HG02588 (cell line): ENCODE data around the gene ZFP36L1.
A peak's percentile ranks its signal among the peaks of the same experiment; 100 is the strongest.

Source experiments
- ATAC-seq: cut with Tn5 transposase; IDR thresholded peaks from one replicate; pipeline ENCODE4 v1.9.1; 2021; ENCODE audit warnings: mild to moderate bottlenecking, moderate library complexity; ENCODE audit not compliant: unreplicated experiment

The ZFP36L1 gene

DNA sequence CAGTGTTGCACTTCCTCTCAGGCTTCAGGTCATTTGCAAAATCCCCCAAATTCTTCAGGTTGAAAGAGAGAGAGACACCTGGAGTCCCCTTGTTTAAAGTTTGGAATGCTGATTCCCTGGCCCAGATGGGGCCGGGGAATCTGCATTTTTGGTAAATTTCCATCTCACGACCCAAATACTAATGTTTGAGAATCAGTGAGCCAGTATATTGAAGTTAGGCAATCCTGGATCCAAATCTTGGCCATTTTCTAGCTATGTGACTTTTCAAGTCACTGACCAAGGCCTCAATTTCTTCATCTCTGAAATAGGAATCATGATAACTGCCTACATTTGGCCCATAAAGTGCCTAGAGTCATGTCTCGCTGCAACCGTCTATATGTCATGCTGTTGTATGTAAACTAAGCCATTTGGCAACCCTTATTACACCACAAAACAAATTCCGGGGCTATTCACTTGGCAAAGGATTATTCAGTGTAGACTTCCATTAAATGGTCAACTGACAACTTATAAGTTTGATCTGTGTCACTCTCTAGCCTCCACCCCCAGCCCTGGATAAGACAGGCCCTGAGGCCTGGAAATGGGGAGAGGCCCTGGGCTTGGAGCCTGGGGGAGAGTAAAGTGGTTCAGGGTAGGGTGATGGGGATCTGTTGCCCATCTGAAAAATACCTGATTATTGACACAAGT, 3.7 kb upstream of the ZFP36L1 start:
- ATAC-seq = no peak

DNA sequence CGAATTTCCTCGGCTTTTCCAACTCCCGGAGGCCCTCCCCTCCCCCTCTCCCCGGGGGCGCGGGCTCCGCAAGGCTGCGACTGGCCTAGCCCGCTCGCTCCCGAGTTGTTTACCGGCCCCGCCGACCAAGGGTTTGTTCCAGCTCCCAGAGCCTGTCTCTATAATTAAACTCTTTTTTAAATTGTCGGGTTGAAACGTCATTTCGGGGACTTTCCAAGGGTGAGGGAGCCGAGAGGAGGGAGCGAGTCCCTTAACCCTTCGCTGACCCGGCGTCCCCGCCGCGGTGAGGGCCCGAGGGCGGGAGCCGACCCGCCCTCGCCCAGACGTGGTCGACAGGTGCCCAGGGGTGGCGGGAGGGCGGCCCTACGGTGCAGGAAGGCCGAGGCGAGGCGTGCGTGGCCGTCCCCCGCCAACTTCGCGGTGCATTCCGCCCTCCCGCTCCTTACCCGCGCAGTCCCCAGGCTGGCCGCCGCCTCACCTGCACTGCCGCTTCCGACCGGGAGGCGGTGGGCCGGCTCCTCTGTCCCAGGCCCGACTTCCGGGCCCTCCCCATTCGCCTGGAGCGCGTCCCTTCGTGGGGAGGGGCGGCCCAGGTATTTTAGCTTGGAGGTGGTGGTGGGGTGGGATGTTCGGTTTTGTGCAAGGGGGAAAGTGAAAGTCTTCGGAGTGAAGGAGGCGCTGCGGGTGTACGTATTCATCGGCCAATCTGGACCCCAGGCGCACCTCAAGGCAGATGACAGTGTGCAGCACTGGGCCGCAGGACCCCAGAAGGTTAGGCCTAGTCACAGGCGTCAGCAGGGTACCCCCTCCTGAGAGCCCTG, 2.9 kb upstream of the ZFP36L1 start:
- ATAC-seq = peak; percentile 33

DNA sequence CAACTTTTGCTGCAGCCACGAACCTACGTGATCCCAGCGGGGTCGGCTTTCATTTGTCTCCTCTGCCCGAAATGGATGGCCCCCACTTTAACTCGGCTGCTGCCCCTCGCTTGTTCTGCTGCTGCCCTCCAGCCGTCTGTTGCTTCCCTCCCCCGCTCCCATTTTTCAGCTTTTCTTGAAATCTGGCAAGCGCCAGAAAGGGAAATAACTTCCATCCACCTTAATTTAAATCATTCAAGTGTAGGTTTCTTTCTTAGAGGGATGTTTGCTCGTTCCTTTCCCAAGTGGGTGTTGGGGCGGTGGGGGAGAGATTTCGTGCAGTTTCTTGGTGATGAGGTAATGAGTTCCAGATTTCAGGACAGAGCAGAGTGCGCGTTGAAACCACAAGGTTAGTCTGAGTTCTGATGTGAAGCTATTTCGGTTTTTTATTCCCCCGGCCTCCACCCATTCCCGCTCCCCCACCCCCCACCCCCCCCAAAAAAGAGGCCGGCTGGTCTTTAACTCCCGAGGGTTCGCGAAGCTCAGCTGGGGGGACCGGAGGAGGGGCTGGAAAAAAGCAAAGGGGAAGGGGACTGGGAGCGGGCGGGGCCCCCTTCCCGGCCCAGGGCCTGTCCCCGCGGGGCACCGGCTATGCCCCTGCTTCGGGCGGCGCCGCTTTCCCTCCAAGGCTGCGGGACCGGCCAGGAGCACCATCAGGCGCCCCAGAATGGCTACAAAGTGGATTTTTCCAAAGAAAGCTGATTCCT, 2.2 kb upstream of the ZFP36L1 start:
- ATAC-seq = no peak

DNA sequence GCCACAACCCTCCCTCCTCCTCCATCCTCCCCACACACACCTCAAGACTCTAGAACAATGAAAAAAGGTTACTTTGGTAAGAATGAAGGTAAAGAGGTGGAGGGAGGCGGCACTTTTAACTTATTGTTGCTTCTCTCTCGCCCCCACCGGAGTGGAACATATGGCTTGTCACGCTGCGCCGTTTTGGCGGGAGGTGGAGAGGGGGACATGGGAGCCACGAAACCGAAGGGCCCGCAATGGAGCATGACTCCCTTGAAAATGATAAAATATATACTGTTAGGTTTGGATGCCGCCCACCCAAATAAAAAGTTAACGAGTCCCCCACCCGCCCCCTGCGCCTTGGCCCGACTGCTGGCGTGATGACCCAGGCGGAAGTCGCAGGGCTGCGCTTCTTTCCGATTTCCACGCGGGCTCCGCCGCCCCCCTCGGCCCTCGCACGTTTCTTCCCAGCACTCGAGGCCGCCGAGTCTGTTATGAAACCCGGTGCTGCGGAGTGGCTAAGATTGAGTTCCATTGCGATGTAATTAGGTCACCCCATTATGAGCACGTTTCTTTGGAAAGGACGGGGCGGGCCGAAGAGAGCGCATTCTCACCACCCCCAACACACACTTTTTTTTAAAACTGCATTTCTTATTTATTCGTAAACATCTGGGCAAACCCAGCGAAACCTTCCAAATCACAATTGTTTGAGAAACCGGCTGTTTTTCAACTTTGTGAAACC, 1.4 kb upstream of the ZFP36L1 start:
- no peak for ATAC-seq

DNA sequence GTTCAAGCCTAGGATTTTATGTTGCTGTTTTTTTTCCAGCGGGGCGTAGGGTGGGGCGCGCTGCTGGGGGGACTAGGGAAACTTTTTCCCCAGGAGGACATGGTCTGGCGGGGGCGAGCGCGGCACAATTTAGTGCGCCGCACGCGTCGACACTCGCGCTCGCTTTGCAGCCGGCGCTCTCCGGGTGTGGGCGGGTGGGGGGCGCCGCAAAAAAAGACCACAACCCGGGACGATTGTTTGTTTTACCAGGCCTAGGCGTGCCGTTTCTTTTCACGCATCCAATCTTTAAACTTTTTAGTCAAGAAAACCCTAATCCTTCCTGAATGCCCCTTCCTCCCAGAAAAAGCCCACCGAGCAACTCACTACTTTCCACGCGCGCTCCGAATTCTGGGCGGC, 865 bp upstream of the ZFP36L1 start:
- ATAC-seq = no peak

GRCh38 chr14:68792678-68792978, 239 bp downstream of the ZFP36L1 start:
- no peak for ATAC-seq

DNA sequence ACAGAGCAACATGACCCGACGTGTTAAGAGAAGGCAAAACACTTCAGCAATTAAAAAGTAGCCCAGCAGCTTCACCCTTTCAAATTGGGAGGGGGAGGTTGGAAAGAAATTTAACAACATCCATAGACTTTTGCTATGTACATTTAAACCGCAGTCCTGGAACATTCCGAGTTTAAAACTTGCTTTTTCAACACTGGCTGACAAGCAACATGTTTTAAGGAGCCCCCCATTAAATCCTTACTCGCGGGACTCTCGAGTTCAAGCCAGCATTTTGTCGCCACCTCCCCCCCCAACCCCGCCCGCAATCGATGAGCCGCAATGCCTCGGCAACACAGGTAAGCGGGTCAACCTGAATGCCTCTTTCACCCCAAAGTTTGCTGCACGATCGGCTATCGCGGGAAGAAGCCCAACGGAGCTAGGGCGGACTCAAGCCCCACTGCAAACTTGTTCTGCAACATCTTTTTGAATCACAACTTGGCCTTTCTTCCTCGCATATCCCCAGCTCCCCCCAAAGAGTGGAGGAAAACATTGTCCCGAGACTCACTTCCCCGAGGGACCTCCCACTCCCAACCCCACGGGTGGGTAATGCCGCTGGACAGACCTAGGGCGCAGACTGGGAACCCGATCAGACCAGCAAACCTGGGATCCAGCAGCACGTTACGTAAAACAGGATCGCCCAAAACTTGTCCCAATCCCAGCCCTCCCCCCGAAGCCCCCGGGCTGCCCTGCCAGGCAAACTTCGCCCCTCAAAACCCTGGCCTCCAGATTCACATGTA, 777 bp downstream of the ZFP36L1 start:
- no peak for ATAC-seq

DNA sequence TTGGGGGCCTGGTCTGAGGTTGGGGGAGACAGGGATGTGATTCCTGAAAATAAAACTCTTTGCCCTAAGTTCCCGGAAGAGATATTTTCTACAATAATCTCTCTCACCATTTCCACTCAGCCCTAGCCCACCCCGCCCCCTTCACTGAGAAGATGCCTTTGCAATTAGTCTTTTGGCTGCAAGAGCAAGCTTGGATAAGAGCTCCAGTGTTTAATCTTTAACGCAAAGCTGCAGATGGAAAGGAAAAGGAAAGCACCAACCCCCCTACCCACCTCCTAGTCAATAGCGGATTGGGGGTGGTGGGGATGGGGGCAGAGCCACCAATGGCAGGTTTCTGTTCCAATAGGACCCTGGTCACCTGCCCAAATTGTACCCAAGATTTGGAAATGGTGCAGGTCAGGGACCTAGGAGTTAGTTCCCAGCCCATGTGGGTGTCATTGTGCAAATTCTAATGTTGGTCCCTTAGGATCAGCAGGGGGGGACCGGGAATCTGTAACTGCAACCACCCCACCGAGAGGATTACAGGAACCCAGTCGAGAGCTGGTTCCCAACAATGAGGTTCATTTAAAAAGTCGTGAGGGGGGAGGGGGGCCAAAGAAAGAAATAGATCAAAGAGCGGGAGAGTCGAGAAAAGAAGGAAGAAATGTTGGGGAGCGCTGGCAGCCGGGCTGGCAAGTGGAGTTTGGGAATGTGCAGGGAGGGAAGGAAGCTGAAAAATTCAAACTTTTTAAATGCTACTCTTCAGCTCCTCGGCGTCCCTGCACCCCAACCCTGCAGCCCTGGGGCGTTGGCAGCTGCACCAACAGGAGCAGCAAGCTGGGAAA, 1.6 kb downstream of the ZFP36L1 start:
- ATAC-seq = no peak

- no peak for ATAC-seq
Observed at GRCh38 chr14:68790644-68791077, 2.2 kb downstream of the ZFP36L1 start.

DNA sequence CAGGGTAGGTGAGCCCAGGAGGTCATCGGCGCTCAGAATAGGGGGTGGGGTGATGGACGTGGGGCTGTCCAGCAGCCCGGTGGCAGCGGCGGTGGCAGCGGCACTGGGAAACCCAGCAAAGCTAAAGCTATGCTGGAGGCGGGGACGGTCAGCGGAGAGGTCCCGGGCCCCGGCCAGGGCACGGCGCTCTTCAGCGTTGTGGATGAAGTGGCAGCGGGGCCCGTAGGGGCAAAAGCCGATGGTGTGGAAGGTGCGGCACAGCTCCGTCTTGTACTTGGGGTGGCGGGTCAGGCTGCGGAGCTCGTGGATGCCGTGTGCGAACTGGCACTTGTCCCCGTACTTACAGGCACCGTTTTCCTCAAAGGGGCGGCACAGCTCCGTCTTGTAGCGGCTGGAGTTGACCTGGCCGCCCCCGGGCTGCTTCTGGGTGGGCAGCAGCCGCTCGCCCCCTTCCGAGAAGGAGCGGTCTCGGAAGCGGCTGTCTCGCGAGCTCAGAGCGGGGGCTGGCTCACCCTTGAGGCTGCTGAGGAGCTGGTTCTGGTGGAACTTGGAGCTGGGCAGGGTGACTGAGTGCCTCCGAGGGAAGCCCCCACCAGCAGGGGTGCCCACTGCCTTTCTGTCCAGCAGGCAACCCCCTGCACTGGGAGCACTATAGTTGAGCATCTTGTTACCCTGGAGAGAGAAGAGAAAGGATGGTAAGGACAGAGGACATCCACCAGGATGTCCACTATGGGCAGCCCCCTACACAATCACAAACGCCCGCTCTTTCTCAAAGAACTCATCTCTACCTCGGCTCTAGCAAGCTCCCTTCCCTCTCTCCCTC, 2.8 kb downstream of the ZFP36L1 start:
- ATAC-seq = no peak

DNA sequence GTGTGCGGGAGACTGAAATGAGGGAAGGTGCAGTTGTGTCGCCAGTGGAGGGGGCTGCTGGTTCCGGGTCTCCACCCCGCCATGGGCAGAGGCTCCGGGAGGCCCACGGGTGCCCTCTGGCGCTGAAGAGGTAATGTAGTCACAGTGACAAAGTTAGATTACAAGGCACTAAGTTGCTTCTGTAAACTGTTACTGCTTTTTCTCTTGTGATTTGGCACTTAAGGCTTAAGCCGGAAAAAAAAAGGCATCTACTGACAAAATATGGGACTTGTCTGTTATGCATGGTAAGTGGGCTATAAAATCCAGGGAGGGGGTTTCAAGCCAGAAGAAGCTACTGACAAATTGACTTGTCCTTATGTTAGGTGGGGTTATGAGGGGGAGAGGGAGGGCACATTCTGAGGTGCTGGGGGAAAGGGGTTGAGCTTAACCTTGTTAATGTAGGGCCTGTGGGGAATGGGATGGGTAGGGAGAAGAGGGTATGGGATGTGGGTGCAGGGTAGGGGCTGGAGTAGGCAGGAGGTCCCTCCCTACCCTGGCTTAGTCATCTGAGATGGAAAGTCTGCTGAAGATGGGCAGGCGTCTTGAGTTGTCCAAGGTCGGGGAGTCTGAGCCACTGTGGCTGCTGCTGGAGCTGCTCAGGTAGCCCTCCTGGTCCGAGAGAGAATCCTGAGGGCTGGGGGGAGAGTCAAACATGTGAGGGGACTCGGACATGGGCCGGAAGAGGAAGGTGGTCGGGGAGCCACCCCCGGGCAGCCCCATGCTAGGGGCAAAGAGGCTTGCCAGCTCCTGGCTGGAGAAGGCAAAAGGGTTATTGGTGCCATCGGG, 3.7 kb downstream of the ZFP36L1 start:
- no peak for ATAC-seq

DNA sequence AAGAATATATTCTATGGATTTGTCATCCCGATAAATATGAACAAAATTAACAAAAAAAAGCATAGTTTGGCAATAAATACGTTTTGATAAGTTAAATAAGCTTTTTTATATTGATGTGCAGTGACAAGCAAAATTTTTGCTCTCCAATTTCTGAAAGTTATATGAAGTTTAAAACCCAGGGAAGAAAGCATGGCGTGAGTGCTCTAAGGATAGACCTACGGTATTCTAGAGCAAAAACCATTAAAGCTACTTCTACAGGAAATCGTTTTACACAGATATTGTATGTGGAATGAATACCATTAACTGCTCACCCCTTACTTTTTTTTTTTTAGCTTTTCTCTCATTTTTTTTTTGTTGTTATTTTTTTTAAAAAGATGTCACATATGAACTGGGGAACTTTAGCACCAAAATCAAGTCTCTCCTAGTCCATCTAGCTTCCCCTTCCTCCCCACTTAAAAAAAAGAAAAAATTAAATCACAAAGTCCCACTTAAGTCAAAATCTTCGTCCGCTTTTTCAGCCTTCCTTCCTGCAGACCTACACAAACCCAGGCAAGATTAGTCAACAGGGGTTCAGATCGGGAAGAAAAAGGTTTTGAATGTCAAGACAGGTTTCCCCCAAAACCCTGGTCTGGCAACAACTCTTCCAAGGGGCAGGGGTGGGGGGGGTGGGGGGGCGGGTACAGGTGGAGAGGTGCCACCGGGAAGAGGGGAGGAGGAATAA, 4.4 kb downstream of the ZFP36L1 start:
- ATAC-seq = no peak

DNA sequence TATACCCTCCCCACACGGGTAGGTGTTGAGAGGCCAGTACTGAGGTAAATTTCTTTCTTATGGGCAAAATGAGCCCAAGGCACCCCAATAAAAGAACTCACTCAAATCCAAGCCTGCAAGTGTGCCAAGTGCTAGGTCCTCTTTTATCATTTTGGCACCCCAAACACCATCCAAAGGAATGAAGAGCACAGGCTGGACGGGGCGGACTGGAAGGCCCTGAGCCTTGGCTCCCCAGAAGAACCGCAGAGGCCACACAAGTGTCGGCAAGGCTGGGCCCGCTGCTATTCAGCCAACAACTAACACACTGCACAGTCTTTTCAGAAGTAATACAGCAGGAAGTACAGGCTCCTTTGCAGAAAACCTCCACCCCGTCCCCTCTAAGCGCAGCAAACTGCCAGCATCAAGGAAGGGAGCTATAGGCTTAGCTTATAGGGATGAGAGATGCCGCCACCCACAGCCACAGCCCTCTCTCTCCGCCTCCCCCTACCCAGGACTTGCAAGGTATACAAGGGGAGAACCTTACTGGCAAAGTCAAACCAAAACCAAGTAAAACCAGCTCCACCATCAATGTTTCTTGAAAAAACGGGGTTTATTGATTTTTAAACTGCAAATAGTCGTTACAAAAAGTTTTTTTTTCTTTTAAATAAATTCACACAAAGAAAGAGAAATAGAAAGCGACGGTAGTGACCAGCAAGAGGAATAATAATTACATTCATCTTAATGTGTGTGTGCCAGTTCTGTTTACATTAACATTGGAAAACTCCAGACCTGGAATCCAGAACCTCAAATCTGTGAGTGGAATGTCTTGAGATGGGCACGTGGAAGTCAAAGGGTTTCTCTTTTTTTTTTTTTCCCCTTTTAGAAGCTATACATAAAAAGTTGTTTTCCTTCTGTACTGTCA, 5.5 kb downstream of the ZFP36L1 start:
- ATAC-seq = no peak

DNA sequence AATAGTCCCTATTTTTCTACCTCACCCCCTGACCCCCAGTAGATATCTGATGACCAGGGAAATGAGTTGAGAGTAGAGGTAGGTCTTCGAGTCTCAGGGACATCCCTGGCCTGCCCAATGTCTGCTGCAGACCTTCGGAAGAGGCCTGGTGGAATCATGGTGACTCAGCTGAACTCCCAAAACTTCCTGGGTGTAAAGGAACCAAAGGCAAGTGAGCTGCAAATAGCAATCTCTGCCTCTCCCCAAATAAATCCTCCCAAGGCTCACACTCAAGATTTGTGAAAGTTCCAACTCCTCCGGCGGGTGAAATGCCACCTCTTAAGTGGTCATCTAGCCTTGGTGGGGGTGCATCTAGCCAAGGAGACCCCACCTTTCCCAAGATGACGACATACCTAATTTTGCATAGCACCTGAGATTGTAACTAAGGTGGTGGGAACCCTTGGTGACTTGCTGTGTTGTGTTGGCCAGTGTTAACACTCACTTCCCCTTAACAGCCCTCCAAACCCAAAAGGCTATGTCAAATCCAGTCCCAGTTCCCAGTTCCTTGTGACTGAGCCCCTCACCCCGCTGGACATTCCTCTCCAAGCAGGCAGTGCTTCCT, 6.3 kb downstream of the ZFP36L1 start:
- no peak for ATAC-seq

DNA sequence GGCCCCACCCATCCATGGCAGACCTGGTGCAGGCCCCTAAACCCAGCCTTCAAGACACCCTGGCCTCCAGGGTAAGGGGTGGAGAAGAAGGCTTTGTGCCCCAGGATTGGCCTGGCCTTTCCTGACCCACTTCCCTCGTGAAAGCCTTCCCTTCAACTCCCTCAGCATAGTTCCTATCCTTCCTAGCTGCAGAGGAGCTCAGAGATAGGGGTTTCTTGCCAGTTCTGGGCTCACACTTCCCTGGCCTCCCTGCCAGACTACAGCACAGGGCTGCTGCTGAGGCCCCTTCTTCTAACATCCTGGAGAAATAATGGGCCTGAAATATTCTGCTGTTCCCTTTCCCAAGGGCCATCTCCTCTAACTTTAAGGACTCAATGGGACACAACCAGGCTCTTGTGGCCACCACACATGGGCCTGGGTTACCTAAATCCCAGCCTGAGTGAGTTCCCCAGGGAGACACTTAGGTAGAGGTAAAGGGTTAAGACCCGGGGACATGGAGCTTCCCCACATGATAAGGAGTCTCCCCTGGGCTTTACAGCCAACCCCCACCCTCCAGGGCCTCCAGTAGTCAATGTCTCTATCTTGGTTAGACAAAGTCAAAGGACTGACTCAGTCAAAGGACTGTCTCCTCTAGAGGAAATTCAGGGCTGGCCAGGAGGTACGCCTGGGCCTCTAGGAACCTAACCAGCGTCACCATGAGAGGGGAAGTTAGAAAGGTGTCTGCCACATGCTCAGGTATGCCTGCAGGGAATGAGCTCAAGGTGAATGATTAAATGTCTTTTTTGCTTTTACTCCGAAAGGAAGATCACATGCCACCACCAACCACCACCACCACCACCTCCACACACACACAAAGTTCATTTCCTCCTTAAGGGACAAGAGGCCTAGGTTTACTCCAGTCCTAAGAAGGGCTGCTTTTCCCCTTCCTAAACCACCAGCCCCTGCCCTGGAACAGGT, 7.1 kb downstream of the ZFP36L1 start:
- no peak for ATAC-seq
